HG03139 (cell line): ENCODE measurements around the gene ODF2.

ENCODE experiments used
- ATAC-seq: cut with Tn5 transposase; IDR thresholded peaks from one replicate; pipeline ENCODE4 v1.9.1; 2021; ENCODE audit not compliant: unreplicated experiment

Gene ODF2

DNA sequence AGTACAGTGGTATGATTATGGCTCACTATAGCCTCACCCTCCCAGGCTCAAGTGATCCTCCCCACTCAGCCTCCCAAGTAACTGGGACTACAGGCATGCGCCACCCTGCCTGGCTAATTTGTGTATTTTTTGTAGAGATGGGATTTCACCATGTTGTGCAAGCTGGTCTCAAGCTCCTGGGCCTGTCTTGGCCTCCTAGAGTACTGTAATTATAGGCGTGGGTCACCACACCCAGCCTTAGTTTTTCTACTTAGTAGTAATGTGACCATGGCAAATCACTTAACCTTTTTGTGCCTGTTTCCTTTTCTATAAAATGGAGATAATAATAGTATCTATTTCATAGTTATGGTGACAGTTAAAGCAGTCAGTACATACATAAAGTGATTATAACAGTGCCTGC, 70.9 kb downstream of the ODF2 start:
- ATAC-seq = no peak

DNA sequence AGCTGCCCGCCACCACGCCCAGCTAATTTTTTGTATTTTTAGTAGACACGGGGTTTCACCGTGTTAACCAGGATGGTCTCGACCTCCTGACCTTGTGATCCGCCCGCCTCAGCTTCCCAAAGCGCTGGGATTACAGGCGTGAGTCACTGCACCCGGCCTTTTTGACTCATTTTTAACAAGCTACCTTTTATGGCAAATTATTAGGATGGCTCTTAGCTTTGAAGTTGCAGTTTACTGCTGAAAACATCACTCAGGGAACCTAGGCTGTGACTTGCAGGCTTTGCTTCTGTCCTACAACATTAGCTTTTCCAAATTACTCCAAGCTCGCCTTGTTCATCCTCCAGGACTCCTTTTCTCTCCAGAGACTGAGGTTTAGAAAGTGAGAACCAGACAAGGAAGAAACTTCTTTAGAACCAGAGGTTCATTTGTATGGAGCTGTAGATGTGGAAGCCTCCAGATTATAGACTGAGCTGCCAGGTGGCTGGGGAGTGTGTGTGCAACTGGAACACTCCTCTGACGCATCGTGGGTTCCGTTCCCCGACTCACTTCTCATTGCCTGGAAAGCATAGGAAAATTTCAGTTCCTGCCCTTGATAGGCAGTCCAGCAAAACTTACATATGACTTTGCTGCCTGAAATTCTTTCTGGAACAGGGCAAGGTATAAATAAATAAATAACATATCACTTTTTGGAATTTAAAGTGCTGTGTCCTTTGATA, 72.8 kb downstream of the ODF2 start:
- no peak for ATAC-seq

DNA sequence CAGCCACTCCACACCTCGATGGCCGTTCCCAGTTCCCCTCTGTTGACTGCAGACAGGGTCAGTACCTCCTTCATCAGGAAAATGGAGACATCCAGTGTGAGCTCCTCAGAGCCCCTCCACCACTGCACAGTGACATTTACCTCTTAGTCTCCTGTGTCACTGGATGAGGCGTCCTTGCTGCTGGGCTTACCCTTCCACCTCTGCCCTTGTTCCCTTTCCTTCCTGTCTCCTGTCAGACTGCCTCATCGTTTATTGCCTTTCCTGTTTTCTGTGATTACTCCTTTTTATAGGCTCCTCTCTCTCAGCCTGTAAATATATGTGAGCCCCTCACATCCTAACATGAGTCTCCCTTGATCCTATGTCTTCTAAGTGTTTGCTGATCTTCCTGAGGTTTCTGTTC, 73.4 kb downstream of the ODF2 start:
- no peak for ATAC-seq

DNA sequence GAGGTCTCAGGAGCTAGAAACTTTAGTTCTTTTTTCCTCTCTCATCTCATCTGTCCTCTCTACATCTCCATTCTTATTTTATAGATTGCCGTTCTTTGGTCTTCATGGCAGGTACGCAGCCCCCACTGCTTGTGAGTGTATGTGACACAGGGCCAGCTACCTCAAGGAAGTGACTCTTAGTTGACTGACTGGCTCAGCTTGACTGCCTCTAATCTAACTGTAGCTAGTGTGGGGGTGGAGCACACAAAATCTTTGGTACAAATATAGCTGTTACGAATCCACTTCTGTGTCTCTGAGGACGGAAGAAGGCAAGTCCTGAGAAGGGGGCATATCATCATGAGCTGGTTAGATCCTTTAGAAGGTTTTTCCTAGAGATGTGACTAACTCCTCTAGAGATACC, 76.8 kb downstream of the ODF2 start:
- ATAC-seq = no peak

DNA sequence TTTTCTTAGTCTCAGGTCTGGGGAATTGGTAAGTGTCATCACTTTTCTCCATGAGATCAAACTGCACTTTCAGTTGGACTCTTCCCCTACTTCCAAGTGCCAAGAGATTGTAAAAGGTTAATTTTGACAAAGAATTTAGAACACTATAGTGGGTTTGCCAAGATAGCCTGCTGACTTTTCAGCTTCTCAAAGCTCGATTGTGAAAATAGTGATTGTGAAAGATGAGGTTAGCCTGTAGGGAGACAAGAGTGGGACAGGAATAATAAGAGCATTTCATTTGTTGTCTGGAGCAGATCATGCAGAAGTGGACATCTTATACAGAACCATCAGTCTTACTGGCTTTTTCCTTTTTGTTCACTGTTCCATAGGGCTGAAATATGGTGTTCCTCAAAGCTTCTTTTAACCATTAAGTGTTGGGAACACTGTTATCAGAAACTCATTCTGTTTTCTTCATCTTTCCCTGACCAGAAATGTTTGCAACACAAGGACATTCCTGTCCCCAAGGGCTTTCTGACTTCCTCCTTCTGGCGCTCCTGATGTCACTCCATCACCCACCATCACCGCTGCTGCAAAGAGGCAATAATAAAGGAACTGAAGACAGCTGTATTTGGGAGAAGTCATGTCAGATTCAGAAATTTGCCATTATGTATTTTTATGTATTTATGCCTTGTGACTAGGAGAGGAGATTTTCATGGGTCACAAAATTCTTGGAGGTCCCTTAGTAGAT, 85.0 kb downstream of the ODF2 start:
- no peak for ATAC-seq

DNA sequence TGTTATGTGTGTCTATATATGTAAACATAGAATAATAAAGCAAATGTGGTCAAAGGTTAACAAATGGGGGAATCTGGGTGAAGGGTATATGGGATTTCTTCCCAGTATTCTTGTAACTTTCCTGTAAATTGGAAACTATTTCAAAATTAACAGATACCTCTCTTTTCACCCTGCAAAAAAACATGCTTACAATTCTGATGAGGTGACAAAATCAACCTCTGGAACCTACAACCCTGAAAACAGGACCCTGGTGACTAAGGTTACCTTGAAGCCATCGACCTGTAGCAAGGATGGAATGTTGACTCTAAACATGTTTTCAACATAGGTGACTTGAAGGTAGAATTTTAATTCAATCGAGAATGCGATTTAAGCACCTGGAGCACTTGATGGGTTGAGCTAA, 90.7 kb downstream of the ODF2 start:
- ATAC-seq = no peak

DNA sequence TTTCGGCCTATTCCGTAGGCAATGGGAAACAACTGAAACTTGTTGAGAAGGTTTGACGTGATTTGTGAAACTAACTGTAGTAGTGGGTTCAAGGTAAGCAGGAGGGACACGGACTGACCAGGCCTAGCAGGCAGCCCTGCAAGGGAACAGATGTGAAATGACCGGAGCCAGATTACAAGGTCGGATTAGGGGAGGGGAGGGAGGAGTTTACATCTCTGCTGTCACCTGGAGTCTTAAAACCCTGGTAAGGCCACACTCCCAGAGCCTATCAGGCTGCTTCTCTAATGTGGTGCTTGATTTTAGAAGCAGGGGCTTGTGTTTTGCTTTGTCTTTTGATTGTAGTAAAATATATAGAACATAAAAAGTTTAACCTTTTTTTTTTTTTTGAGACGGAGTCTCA, 93.1 kb downstream of the ODF2 start:
- no peak for ATAC-seq

DNA sequence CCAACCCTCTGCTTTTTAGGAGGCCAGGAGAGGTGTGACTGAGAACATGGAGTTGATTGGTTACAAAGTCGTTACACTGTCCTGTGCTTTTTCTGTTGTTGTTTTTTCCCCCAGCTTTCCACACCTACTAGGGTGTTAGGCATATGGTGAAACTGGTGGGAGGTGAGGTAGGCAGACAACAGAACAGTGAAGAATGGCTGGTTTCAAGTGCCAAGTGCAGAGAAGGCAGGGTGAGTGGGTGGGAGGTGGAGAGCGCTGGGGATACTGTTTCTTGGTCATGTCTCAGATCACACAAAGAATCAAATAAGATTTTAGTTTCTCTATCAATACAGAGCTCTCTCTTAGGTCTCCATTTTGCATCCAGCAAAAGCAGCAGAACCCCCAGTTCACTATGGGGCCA, 94.4 kb downstream of the ODF2 start:
- no peak for ATAC-seq
